GM13976 (cell line): ENCODE results near the gene AKT1S1.
A peak's percentile ranks its signal among the peaks of the same experiment; 100 is the strongest.

ENCODE experiments used
- DNase-seq: peaks from one replicate; pipeline ENCODE4 v3.0.0; 2012; ENCODE audit warnings: low spot score
- in situ Hi-C: fragments of 300-500 bp; cut with MboI; formaldehyde crosslinking; loops from one replicate; pipeline ENCODE4 v1.12.0; 2022; ENCODE audit warnings: low sequenced_read_pairs, mixed read lengths, inconsistent platforms; ENCODE audit not compliant: unreplicated experiment
- TF ChIP-seq, protein P1 (sequence below): IDR thresholded peaks from 2 replicates; pipeline ENCODE4 v1.5.1; 2012; ENCODE audit warnings: borderline replicate concordance, mild to moderate bottlenecking; ENCODE audit not compliant: insufficient read depth; ENCODE audit errors: extremely low read depth, missing control alignments, control extremely low read depth

Gene AKT1S1

DNA sequence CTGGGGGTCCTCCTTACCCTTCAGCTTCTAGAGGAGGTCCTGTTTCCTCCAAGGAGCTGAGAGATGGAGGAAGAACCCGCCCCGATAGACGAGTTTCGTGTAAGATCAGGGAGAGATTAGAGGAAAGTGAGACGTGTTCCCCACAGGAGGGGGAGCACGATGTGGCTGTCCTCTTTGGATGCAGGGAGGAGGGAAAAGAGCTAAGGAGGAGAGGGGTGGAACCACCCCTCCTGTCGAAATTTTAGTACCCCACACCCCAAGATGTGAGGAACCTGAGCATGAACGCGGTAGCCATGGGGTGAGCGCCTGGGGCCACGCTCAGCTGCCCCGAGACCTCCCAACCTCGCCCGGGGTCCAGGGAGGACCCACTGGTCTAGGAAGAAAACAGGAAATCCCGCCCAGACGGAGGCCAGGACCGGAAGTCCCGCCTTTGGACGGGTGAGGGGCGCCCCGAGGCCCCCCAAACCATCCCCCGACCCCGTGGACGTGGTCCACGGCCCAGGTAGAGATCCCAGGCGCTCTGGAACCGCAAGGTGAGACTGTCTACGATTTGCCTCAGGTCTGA is 1.2 kb downstream of the AKT1S1 start:
- DNase-seq: peak; percentile 63
- TF ChIP-seq, protein P1, sequence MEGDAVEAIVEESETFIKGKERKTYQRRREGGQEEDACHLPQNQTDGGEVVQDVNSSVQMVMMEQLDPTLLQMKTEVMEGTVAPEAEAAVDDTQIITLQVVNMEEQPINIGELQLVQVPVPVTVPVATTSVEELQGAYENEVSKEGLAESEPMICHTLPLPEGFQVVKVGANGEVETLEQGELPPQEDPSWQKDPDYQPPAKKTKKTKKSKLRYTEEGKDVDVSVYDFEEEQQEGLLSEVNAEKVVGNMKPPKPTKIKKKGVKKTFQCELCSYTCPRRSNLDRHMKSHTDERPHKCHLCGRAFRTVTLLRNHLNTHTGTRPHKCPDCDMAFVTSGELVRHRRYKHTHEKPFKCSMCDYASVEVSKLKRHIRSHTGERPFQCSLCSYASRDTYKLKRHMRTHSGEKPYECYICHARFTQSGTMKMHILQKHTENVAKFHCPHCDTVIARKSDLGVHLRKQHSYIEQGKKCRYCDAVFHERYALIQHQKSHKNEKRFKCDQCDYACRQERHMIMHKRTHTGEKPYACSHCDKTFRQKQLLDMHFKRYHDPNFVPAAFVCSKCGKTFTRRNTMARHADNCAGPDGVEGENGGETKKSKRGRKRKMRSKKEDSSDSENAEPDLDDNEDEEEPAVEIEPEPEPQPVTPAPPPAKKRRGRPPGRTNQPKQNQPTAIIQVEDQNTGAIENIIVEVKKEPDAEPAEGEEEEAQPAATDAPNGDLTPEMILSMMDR: no peak
- in situ Hi-C loops: no loop called here

DNA sequence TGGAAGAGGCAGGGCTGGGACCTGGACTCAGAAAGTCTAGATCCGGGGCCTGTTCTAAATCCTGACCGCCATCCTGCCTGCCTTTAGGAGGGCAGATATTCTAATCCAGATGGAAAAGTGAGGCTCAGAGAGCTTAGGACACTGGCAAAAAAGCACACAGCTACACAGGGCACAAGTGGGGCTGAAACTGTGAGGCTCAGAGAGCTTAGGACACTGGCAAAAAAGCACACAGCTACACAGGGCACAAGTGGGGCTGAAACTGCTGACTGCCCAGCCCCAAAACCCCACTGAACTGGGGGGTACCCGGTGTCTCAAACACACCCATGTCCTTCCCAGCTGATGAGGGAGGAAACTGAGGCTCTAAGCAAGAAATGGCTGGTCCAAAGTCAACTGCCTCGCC is 2.0 kb downstream of the AKT1S1 start:
- TF ChIP-seq, protein P1: no peak
- in situ Hi-C loops: no loop called here
- DNase-seq: no peak

DNA sequence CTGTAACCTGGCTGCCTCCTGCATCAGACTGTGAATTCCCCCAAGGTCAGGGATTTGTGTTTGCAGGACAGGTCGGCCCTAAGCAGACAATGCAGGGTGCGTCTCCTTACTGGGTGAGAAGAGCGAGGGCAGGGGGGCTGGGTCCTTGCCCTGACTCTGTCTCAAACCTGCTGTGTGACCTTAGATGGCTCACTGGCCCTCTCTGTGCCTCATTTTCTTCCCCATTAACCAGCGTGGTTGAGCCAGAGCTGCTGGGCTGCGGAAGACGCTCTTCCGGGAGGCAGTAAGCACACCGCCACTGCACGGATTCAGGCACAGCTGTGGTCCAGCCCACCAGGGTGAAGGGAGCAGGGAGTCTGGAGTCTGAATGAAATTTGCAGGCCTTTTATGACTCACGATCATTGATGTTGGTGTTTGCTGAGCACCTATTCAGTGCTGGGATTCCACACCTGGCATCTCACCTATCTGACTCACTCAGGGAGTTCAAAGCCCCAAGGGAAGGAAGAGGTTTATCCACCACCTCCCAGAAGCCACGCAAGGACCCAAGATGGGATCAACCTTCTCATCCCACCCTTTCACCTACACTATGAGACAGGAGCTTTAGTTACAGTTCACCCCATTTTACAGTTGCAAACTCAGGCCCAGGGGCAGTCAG is 2.5 kb downstream of the AKT1S1 start:
- TF ChIP-seq, protein P1: no peak
- in situ Hi-C loops: no loop called here
- DNase-seq: no peak

GRCh38 chr19:49873834-49874233 is 3.3 kb downstream of the AKT1S1 start:
- in situ Hi-C loops: no loop called here
- no peak for DNase-seq
- TF ChIP-seq, protein P1: no peak

DNA sequence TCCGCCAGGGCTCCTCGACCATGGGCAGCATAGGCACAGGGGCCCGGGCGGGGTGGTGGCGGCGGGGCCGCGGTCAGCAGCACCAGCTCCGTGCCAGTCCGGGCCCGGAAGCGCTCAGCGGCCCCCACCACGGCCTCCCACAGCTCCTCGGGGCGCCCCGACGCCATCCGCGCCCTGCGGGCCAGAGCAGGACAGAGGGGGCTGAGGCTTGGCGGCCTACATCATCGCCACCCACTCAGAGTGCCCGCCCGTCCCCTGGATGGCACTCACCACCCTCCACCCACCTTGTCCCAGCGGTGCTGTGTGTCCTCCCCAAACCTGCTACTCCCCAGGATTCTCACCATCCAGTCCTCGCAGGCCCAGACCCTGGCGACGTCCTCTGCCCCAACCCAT is 4.0 kb downstream of the AKT1S1 start:
- TF ChIP-seq, protein P1: no peak
- in situ Hi-C loops: no loop called here
- no peak for DNase-seq

GRCh38 chr19:49872245-49873128 is 4.7 kb downstream of the AKT1S1 start:
- DNase-seq: no peak
- TF ChIP-seq, protein P1: no peak
- in situ Hi-C loops: no loop called here
